ENCODE data around the gene AGAP1.

DNA sequence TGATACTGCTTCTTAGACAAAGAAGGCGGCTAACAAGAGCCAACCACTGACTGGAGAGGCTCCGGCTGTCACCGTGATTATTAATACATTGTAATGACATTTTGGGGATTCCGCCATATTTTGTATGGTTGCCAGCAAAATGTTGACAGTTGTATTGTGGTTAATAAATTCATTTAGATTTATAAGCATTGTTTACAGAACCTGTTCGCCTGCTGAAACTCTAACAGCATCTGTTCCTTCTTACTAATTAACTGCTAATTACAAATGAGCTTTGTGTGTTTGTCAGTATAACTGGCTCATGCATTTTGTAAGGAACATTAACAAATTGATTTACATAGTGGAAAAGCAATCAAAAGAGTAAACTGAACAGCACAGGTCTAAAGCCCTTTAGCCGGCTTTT, 342.0 kb downstream of the AGAP1 start:
- TF ChIP-seq, protein P1, sequence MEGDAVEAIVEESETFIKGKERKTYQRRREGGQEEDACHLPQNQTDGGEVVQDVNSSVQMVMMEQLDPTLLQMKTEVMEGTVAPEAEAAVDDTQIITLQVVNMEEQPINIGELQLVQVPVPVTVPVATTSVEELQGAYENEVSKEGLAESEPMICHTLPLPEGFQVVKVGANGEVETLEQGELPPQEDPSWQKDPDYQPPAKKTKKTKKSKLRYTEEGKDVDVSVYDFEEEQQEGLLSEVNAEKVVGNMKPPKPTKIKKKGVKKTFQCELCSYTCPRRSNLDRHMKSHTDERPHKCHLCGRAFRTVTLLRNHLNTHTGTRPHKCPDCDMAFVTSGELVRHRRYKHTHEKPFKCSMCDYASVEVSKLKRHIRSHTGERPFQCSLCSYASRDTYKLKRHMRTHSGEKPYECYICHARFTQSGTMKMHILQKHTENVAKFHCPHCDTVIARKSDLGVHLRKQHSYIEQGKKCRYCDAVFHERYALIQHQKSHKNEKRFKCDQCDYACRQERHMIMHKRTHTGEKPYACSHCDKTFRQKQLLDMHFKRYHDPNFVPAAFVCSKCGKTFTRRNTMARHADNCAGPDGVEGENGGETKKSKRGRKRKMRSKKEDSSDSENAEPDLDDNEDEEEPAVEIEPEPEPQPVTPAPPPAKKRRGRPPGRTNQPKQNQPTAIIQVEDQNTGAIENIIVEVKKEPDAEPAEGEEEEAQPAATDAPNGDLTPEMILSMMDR (IDR thresholded peaks at IDR 0.05): no peak
- TF ChIP-seq POLR2A (IDR thresholded peaks at IDR 0.05): no peak

Data from thyroid gland (tissue), 4 donors.